Measurements from ENCODE around the gene RFX3.
"Not testable (repeated sequence)": the region's sequence is repeated elsewhere in the genome, so short reads cannot be mapped to it uniquely, and the experiment has no call there.

RFX3 gene

DNA sequence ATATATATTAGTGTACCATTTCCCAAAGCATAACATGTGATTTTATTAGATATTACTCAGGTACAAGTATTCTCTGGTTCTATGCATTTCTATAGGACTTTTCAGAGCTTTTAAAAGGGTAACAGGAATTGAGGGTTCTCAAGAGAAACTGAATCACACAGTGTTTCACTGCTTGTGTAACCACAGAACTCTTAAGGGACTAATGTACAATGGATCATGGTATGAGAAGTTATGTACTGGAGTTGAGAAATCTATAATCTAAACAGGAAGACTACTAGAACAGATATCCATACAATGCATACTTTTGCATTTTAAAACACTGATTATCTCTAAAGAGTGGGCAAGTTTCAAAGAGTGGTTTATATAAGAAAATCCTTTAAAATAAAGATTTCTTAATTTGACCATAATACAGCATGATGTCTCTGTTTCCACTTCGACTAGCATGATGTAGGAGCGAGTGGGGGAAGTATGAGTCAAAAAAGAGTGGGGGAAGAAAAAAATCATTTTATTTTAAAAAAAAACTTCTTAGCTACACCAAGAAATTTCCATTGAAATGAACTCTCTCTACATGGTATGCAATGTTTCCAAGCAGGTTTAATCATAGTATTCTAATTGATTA, 183.5 kb downstream of the RFX3 start:
- no peak for DNase-seq

DNA sequence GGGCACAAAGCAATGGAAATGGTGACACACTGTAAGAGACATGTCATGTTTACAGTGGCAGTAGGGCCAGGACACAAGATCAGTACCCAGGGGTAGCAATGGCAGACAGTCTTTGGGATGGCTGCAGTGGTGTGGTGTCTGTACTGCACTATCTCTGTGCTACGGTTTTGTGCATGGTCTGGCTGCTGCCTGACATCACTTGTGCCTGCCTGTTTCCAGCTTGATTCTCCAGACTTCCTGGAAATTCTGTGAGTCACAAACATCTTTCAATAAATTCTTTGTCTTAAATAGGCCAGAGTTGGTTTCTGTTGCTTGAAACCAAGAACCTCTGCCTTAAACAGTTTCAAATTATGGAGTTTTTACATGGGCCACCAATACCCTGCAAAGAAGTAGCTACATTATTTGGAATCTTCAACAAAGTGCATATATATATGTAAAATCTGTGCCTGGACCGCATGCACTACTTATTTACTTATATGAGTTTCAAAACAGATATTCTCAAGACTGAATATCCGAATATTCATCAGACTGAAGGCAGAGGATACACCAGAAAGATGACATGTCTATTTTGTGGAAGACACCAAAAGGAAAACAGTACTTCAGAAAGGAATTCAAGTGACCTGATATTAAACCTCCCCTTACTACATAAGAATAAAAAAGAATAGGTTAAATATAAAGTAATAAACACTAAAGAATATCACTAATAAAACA, 188.1 kb downstream of the RFX3 start:
- no peak for DNase-seq

DNA sequence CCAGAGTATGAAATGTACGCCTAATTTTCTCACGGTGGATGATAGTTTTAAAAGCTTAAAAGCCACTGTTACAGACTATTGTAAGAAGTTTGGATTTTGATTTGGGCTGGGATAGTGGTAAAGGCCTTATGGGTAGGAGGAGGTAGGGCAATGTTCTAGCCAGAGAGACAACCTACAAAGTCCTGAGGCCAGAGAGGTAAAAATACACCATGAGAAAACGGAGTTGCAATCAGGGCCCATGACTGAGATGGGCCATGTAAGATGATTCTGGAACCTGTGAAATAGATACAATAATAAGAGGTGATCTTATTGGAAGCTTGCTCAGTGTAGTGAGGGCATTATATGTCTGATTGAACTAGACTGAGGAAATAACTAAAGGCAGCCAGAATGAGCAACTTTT, 188.8 kb downstream of the RFX3 start:
- no peak for DNase-seq

DNA sequence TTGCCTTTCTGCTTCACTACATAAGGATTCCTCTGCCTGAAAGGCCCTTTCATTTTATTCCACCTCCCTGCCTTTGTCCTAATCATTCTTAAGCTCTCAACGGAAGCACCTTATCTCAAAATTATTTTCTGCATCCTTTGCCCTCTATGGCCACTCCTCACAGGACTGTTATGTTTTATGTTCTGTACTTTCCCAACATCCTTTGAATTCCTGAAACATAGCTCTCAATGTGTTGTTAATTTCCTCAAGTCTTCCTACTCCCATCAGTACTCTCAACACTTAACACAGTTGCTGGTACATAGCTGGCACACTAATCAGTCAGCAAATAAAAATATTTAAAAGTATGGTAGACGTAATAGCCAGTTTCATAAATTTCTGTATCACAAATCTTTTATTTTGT, 193.0 kb downstream of the RFX3 start:
- DNase-seq = no peak

DNA sequence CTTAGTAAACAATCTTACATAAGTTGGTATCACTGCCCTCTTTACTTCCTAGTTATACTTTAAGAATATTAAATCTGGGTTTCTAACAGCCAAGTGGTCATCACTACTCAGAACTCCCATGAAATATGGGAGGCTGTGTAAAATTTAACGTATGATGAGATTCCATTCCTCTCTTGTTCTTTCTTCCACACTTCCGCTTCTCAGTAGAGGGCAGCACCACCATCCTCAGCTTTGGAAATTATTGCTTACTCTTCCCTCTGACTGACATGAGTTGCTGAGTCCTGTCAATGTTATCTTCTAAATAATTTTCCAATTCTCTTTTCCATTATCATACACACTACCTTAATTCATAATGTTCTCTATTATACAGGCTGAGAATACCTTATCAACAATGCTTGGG, 194.0 kb downstream of the RFX3 start:
- DNase-seq = no peak

DNA sequence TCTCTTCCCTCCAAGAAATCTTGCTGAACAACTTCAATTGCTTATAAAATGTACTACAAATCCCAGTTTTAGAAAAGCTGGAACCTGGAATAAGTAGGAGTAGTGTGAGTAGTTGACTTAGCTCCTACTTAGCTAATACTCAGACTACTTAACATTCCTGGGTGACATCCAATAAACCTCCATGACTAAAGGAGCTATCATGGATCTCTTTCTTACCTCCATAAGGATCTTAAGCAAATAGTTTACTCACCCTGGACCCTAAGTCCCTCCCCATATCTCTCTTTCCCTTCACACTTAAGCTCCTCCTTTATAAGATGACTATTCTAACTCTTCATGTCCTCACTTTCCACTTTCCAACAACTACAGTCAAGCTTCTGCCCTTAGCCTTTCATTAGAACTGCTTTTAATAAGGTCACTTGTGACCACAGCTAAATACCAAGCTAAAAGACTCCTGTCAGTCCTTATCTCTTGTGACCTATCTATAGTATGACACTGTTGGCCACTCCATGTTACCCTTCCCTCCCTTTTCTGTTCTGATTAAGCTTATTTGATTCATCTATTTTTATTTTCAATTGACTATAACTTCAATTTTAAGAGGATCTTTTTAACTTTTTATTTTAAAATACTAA, 194.9 kb downstream of the RFX3 start:
- no peak for DNase-seq

DNA sequence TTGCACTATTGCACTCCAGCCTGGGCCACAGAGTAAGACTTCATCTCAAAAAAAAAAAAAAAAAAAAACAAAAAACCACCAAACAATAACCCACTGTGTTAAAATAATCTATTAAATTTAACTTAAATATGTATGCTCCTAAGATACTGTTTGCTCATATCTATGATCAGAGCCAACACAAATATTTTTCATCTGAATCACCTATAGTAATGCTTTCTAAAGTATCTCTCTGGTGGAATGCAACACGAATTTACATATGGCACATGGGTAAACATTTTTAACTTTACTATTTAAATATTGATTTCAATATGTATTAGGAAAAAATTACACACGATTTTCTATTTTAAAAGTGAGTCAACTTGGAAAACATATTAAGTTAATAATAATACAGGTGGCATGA, 196.4 kb downstream of the RFX3 start:
- no peak for DNase-seq

DNA sequence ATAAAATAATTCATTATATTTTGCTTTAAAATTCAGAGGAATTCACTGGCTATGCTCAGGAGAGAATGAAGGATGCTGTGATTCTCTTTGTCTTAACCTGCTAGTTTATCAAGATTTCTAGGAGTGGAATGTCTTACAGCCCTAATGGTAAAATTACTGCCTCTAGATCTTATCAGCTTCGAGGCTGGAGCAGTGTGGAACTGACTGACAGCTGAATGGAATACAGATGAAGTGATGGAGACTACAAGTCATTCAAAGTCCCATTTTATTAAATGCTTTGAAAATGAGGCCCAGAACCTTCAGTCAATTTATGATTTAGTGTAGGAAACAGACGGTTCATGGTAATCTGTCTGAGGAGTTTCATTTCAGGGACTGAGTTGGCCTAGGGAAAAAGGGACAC, 202.1 kb downstream of the RFX3 start:
- no peak for DNase-seq

DNA sequence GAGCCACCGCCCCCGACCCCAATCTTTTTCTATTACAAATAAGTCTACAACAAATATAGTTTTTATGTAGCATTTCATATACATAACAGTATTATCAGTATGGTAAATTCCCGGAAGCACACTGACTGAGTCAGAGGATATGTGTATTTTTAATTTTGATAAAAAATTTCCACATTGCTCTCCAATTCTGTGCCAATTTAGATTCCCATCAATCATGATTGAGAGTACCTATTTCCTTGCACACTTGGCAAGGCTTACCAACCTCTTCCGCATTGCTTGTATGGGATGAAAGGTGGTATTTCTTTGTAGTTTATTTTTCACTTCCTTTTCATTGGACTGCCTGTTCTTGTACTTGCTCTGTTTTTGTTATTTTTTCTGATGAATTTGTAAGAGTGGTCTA, 204.6 kb downstream of the RFX3 start:
- DNase-seq = no peak

DNA sequence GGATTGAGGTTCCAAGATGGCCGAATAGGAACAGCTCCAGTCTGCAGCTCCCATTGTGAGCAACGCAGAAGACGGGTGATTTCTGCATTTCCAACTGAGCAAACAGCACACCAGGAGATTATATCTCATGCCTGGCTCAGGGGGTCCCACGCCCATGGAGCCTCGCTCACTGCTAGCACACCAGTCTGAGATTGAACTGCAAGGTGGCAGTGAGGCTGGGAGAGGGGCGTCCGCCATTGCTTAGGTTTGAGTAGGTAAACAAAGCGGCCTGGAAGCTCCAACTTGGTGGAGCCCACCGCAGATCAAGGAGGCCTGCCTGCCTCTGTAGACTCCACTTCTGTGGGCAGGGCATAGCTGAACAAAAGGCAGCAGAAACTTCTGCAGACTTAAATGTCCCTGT, 213.2 kb downstream of the RFX3 start:
- DNase-seq = not testable (repeated sequence)

DNA sequence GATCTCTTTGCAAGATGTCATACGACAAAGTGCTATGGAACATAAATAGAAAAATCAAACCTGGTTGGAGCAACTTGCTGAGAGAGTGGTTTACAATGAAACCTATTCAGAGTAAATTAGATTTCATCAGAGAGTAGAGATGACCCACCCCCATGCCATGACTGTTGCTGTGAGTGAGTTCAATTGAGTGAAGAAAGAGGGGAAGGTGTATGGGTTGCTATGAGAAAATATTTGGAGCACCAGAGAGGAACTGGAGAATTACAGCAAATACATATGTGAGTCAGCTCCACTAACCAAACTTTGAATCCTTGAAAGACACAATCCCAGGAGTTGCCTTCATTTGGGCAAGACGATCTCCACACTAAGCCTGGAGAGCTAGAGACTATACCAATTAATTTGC, 217.2 kb downstream of the RFX3 start:
- DNase-seq = no peak

DNA sequence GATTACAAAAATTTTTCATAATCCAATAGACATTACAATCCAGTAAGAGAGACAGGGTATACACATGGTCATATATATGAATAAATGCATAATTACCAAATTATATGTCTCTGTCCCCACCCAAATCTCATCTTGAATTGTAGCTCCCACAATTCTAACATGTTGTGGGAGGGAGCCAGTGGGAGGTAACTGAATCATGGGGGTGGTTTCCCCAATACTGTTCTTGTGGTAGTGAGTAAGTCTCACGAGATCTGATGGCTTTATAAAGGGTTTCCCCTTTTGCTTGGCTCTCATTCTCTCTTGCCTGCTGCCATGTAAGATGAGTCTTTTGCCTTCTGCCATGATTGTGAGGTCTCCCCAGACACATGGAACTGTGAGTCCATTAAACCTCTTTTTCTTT, 221.4 kb downstream of the RFX3 start:
- not testable (repeated sequence) for DNase-seq

DNA sequence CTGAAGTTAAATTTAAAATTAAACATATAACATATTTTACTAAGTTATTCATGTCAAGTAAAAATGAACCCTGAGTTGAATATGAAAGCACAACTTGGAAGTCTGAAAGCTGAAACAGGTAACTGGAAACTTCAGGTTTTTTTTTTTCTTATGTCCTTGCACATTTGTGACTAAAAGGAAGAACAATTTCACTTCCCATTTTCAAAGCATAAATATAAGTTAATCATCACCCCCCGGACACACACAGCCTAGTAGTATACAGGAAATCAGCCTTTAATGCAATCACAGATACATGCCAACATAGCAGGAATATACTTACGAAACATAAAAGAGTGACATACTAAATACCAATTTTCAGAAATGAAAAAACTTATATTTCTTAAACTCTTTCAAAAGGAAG, 225.9 kb downstream of the RFX3 start:
- no peak for DNase-seq

DNA sequence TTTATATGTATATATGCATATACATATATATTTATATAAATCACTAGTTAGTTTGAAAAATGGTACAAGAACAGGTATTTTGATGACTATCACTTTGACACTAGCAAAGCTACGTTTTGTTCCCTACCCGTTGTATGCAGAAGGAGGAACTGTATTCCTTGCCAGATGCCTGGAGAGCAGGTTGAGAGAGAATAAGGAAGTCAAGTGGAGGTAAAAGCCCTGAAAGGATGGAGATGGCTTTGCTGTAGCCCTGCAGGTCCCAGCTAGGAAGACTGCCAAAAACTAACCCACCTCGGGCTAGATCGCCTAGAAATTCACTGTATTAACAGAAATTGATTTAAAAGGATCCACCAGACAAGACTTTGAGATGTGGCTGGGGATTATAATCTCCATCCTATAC, 229.3 kb downstream of the RFX3 start:
- no peak for DNase-seq

DNA sequence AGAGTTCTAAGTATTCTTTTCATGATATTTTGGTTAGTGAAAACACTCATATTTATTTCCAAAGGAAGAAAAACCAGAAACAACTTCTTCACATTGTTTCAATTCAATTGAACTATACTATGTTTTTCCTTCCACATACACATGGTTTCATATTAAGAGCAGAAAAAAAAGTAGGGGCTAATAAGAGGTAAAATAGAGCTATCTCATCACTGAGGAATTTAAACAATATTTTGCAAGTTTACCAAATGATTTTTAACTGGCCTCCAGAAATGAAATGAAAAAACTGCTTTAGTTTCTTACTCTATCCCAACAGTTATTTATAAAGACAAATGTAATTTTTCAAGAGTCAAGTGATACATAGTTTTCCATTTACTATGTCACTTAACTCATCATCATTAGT, 233.5 kb downstream of the RFX3 start:
- no peak for DNase-seq

DNA sequence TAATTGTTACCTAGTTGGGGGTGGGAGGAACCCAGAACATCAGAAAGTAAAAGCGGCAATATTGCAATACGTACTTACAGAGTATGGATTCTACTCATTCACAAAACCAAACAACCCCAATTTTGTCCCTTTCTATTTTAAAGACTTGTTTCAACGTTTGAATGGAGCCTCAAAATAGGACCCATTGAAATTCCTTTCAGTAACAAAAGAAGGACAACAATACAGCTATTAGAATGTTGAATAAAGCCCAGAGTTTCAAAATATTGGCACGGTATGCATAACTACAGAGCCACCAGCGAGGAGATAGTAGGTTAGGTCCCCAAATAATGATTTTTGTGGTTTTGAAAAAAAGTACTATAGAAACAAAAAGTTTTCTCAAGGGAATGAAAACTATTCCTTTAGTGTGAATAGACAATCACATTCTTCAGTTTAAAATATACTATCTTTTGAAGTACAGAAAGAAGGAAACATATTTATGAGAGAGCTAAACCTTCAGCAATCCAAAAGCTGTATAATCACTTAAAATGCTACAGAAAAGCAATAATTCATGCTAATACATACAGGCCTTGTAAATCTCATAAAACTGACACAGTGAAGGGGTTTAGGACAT, 235.5 kb downstream of the RFX3 start:
- DNase-seq = no peak

DNA sequence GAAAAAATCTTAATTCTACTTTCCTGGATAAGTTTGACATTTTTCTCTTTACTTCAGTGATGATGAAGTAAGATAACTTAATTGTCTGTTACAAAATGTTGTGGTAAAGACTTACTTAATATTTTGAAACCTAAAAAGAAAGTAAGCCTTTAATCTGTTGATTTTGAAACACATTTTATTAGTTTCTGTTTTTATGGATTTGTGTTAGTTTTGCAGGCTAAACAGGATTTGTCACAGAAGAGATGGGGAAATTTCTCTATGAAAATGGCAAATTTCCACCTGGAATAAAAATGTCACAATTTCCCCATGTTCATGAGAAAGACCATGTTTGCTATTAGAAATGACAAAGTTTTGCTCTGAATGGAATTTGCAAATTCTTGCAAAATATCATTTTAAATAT, 237.1 kb downstream of the RFX3 start:
- no peak for DNase-seq

DNA sequence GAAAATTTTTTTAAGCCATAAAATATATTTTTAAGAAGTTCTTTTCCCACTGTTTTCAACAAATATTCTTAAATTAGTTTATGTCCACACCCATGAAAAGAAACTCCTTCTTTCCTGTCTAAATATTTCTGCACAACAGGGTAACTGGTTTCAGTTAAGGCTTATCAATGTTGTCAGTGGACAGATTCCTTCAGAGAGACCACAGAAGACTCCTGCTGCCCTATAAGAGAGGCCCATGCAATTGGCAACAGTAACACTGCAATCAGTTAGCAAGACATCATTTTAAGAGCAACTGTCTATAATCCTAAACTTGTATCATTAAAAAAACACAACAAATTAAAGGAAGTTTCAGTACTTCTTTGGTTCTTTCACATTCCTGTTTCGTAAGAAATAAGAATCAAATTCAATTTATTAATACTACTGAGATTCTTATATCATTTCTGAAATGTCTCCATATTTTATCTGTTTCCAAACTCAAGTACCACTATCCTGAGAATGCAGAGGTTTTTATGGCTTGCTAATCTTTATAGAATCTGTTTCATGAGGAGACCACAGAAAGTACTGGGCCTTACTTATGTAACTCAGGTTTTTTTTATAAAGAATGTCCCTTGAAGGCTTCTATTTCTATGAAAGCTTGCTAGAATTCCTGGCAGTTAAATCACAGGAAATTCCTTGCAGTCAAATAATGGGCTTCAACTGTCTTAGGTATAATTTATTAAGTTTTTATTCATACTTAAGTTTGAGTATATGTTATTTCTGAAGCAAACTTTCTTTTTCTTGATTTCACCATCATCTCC, 240.2 kb downstream of the RFX3 start:
- DNase-seq = no peak

DNA sequence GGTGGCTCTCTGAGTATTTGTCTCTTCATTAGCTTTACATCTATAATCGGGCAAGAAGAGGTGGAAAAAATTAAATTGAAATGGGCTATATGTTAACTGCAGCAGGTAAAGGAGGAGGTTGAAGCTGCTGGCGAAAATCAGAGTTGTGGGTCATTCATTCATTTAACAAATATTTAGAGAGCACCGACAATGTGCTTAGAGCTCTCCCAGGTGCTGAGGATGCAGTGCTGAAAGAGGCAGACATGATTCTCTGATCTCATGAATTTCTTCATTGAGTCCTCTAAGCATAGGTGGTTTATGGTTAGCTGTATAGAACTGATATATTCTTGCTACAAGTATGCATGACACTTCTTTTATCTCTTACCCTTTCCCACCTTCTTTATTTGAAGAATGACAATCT, 243.4 kb downstream of the RFX3 start:
- no peak for DNase-seq

DNA sequence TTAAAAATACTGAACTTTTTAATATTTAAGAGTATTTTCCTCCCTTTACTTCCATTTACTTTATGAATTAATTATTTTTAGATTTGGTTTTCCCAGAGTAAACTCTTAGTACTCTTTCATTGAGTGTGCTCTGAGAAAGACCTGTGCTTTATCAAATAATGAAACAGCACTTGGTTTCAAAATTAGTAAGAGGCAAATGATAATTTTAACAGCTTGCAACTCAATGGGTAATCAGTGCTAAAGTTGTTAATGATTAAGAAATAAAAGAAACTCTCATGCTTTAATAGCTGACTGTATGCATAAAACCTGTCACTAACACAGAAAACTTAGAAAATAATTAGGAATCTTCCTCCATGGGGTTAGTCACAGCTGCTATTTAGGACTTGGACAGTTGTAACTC, 244.4 kb downstream of the RFX3 start:
- DNase-seq = no peak

DNA sequence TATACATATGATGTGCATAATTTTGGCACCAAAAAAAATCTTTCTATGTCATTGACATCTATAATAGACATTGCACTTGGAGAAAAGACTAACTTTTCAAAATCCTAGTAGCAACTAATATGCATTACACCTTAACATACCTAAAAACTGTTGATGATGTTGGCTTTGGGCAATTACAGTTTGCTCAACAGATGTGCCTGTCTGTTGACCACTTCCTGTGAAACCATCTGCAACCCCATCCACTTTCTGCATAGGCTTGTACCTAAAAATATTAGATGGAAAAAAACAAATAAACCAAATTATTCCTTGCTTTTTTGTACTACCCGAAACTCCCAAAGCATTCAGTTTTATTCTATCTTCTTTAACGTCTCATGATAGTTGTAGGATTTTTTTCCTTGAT, 248.6 kb downstream of the RFX3 start:
- no peak for DNase-seq

DNA sequence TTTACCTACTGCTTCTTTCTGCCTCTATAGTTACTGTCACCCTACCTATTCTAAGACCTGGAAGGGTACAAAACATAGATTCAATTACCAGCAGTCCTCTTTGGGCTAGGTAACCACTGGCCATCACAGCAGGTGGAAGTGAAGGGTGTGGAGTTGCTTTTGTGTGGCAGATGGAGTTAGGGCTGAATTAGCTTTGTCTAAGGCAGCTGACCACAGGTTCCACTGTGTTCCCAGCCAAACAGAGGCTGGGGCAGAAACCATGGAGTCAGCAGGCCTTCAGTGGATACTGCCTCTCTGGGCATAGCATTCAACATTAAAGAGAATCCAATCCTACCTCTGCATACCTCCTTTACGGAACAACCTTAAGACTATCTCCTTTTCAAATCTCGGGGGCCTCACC, 254.2 kb downstream of the RFX3 start:
- no peak for DNase-seq

DNA sequence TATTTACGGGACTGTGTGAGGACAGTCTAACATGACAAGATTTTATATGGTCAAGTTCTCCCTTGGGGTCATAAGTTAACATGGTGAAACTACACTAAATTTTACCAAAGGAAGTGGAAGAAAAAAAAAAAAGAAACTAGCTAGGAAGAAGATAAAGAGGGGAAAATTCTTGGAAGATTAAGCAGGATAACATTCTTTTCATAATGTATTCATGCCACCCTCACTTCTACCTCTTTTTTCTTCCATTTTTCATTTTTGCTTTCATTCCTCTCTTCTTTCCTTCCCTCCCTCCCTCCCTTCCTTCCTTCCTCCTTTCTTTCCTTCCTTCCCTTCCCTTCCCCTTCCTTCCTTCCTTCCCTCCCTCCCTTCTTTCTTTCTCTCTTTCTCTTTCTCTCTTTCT, 254.6 kb downstream of the RFX3 start:
- no peak for DNase-seq
